B cell (primary cell): Measurements from ENCODE around the gene SLCO3A1. TPM values are rescaled to one million over a fixed set of nuclear protein-coding genes. Genes with fewer than 3 reads are reported as not detected.

ENCODE experiments used
- ATAC-seq: fragments of 200-7000 bp; cut with Tn5 transposase; one replicate; pipeline ENCODE4 v1.10.0; 2021; ENCODE audit warnings: low read depth, mild to moderate bottlenecking, moderate number of reproducible peaks, moderate library complexity
- CTCF ChIA-PET: fragments of 350-600 bp; sonication (Branson Sonifier 250); formaldehyde crosslinking; loops from one replicate; lab custom pipeline; 2021; ENCODE audit warnings: antibody characterized with exemption, inconsistent platforms; lab: Charles Lee
- POLR2A ChIA-PET: fragments of 350-600 bp; sonication (Branson Sonifier 250); formaldehyde crosslinking; loops from one replicate; lab custom pipeline; 2021; ENCODE audit warnings: antibody characterized with exemption; lab: Charles Lee
- DNase-seq: peaks from one replicate; pipeline ENCODE4 v3.0.0; 2013
- H2AFZ ChIP-seq: 2 replicates; pipeline ENCODE4 v1.6.1; 2012; ENCODE audit warnings: mild to moderate bottlenecking, low read depth, low read length; ENCODE audit not compliant: insufficient read depth, poor library complexity, severe bottlenecking
- H3K27ac ChIP-seq, 2 donors: 1 replicate in 1 of 2; 2 replicates in 1 of 2; pipeline ENCODE4 v1.5.1; 2012 to 2013; ENCODE audit warnings: low read length in 2 of 2, mild to moderate bottlenecking in 2 of 2, moderate library complexity in 1 of 2
- H3K27me3 ChIP-seq, 4 experiments: fragments of 200-600 bp in 1 of 4; sonication (generic) in 1 of 4; replicated peaks in 1 of 4; 1 replicate in 2 of 4; 2 replicates in 2 of 4; pipeline versions ENCODE4 v1.6.1 to v1.7.0; 2013 to 2016; ENCODE audit warnings: low read length in 3 of 4, mild to moderate bottlenecking in 2 of 4, mixed read lengths in 1 of 4, moderate library complexity in 1 of 4; ENCODE audit not compliant: insufficient read depth in 4 of 4, control insufficient read depth in 3 of 4; ENCODE audit errors: control extremely low read depth in 1 of 4
- H3K36me3 ChIP-seq, 2 experiments: replicated peaks in 1 of 2; 1 replicate in 1 of 2; 2 replicates in 1 of 2; pipeline versions ENCODE4 v1.6.1 to v1.7.1; 2013; ENCODE audit warnings: low read length in 1 of 2; ENCODE audit not compliant: insufficient read depth in 2 of 2, control insufficient read depth in 1 of 2; ENCODE audit errors: control extremely low read depth in 1 of 2, extremely low read depth in 1 of 2
- H3K4me1 ChIP-seq, 2 donors: fragments of 200-600 bp in 1 of 2; sonication (generic) in 1 of 2; 1 replicate in 1 of 2; 2 replicates in 1 of 2; pipeline versions ENCODE4 v1.5.1 to v1.6.1; 2013 to 2017; ENCODE audit warnings: low read length in 2 of 2; ENCODE audit not compliant: control insufficient read depth in 2 of 2, insufficient read depth in 2 of 2
- H3K4me2 ChIP-seq: replicated peaks from 2 replicates; pipeline ENCODE3; 2012; ENCODE audit warnings: mild to moderate bottlenecking, low read depth, low read length; ENCODE audit not compliant: poor library complexity, severe bottlenecking
- H3K4me3 ChIP-seq, 5 experiments: fragments of 200-600 bp in 1 of 5; sonication (generic) in 1 of 5; 1 replicate in 3 of 5; 2 replicates in 2 of 5; pipeline versions ENCODE4 v1.5.1 to v1.7.0; 2011 to 2016; ENCODE audit warnings: low read length in 4 of 5, mild to moderate bottlenecking in 4 of 5, low read depth in 2 of 5, control low read depth in 1 of 5, moderate library complexity in 1 of 5; ENCODE audit not compliant: insufficient read depth in 1 of 5; ENCODE audit errors: control extremely low read depth in 1 of 5, extremely low read depth in 1 of 5
- H3K79me2 ChIP-seq: fragments of 200-600 bp; sonication (generic); one replicate; pipeline ENCODE4 v1.6.0; 2016; ENCODE audit warnings: low read length; ENCODE audit not compliant: control insufficient read depth, insufficient read depth
- H3K9ac ChIP-seq: fragments of 200-600 bp; sonication (generic); 2 replicates; pipeline ENCODE4 v1.6.1; 2017; ENCODE audit warnings: mild to moderate bottlenecking, low read length, moderate library complexity
- H3K9me3 ChIP-seq, 3 donors: one replicate each; pipeline versions ENCODE4 v1.6.1 to v1.7.1; 2013; ENCODE audit warnings: low read length in 2 of 3; ENCODE audit not compliant: control insufficient read depth in 2 of 3, insufficient read depth in 1 of 3; ENCODE audit errors: control extremely low read depth in 1 of 3
- H4K20me1 ChIP-seq: 2 replicates; pipeline ENCODE4 v1.6.0; 2012; ENCODE audit warnings: mild to moderate bottlenecking, low read length; ENCODE audit not compliant: insufficient read depth, control insufficient read depth, poor library complexity, severe bottlenecking
- H3K27ac Mint-ChIP-seq: one replicate; pipeline ENCODE4 v1.8.0; 2021; ENCODE audit warnings: mixed read lengths
- H3K27me3 Mint-ChIP-seq: one replicate; pipeline ENCODE4 v1.8.0; 2021; ENCODE audit warnings: mixed read lengths
- H3K4me1 Mint-ChIP-seq: one replicate; pipeline ENCODE4 v1.8.0; 2021; ENCODE audit warnings: mixed read lengths
- H3K4me3 Mint-ChIP-seq: one replicate; pipeline ENCODE4 v1.8.0; 2021; ENCODE audit warnings: mixed read lengths
- H3K9me3 Mint-ChIP-seq: one replicate; pipeline ENCODE4 v1.8.0; 2022; ENCODE audit warnings: mixed read lengths; ENCODE audit not compliant: insufficient read depth
- CTCF ChIP-seq: fragments of 200-600 bp; IDR thresholded peaks from one replicate; pipeline ENCODE4 v1.8.0; 2022; ENCODE audit warnings: antibody characterized with exemption, mild to moderate bottlenecking
- EZH2 ChIP-seq: IDR thresholded peaks from 2 replicates; pipeline ENCODE4 v1.6.1; 2012; ENCODE audit warnings: borderline replicate concordance, low read depth, mild to moderate bottlenecking, moderate library complexity, low read length; ENCODE audit not compliant: insufficient read depth, poor library complexity, severe bottlenecking
- WGBS: methylation state at CpG from one replicate; pipeline ENCODE4 v1.1.5; 2013; ENCODE audit warnings: missing lambda C conversion rate; ENCODE audit not compliant: insufficient coverage; 5-methylcytosine and 5-hydroxymethylcytosine counted together
- intact Hi-C: fragments of 100-400 bp; cut with micrococcal nuclease; formaldehyde crosslinking; loops from one replicate; pipeline ENCODE4 v1.10.0; 2022
- polyA plus RNA-seq: library from polyadenylated mRNA; depleted of rRNA; stranded (reverse); fragments of >200 nt; gene quantifications from 2 replicates; pipeline ENCODE4 v1.2.3, GENCODE V29; 2012
- total RNA-seq, 2 donors: library from RNA; stranded (reverse); fragments of 120-200 nt in 1 of 2; gene quantifications; 1 replicate in 1 of 2; 2 replicates in 1 of 2; pipeline versions ENCODE4 v1.2.3 to v1.2.4, GENCODE V29; 2013 to 2022

Gene SLCO3A1
- total and polyA plus RNA-seq, 2 donors (not counting 1 experiment from before 2014, with no cell fraction given): 0.99 to 2.3 TPM

GRCh38 chr15:92047900-92048299 lies 194.4 kb downstream of the SLCO3A1 start:
- no peaks in the 10 kb centered on the region for H3K9me3 ChIP-seq
- ATAC-seq (no peak), DNase-seq (no peak)
- intact Hi-C loops: no loop called here
- ChIA-PET POLR2A (no interaction called here), CTCF (no interaction called here)
- 100% methylated on average over 4 of the region's 4 CpGs for WGBS
- Mint-ChIP-seq H3K4me3 (no peak overlapping the region), H3K4me1 (no peaks in the 10 kb centered on the region), H3K27me3 (no peaks in the 10 kb centered on the region), H3K27ac (no peak overlapping the region), H3K9me3 (peaks cover 2% of the 10 kb centered on the region)
- no peak overlapping the region for H3K4me3 ChIP-seq
- H3K27me3 ChIP-seq: no peaks in the 10 kb centered on the region
- no peak overlapping the region for H3K4me2 ChIP-seq
- no peak overlapping the region for H3K27ac ChIP-seq
- H3K36me3 ChIP-seq: no peaks in the 10 kb centered on the region
- no peak overlapping the region for H2AFZ ChIP-seq
- H3K79me2 ChIP-seq: no peaks in the 10 kb centered on the region
- TF ChIP-seq EZH2: no peak
- no peak for TF ChIP-seq CTCF
- no peaks in the 10 kb centered on the region for H4K20me1 ChIP-seq
- no peak overlapping the region for H3K9ac ChIP-seq
- H3K4me1 ChIP-seq: no peaks in the 10 kb centered on the region

DNA sequence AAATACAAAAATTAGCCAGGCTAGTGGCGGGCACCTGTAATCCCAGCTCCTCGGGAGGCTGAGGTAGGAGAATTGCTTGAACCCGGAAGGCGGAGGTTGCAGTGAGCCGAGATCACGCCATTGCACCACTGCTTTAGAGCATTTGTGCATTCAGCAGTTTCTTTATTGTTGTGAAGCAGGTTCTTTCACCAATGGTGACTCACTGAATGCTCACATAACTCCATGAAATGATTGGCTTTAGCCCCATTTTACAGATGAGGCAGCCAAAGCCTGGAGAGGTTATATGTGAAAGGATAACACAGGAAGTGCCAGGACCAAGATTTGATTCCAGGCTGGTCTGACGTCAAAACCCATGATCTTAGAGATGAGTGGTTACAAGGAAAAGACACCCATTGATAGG lies 195.2 kb downstream of the SLCO3A1 start:
- 84% methylated on average over 7 of the region's 7 CpGs for WGBS
- H3K4me1 Mint-ChIP-seq: no peaks in the 10 kb centered on the region

More for the DNA sequence above, 195.2 kb downstream of the SLCO3A1 start:
- H3K36me3 ChIP-seq: no peaks in the 10 kb centered on the region
- H3K4me1 ChIP-seq: no peaks in the 10 kb centered on the region
- Mint-ChIP-seq H3K27ac (no peak overlapping the region), H3K9me3 (peaks cover 2% of the 10 kb centered on the region), H3K4me3 (no peak overlapping the region), H3K27me3 (no peaks in the 10 kb centered on the region)
- H3K4me2 ChIP-seq: no peak overlapping the region
- H3K9me3 ChIP-seq: no peaks in the 10 kb centered on the region
- H4K20me1 ChIP-seq: no peaks in the 10 kb centered on the region
- no peaks in the 10 kb centered on the region for H3K79me2 ChIP-seq
- ATAC-seq (no peak), DNase-seq (no peak)
- no peak overlapping the region for H3K27ac ChIP-seq
- no peaks in the 10 kb centered on the region for H3K27me3 ChIP-seq
- POLR2A ChIA-PET: no interaction called here
- no peak overlapping the region for H3K9ac ChIP-seq
- no peak overlapping the region for H2AFZ ChIP-seq
- intact Hi-C loops: no loop called here
- CTCF ChIA-PET: no interaction called here
- no peak overlapping the region for H3K4me3 ChIP-seq
- TF ChIP-seq EZH2: no peak
- TF ChIP-seq CTCF: no peak
